K562 (cell line): ENCODE data around the gene SLC5A10. TPM values are rescaled to one million over a fixed set of nuclear protein-coding genes. Genes with fewer than 3 reads are reported as not detected.

Experiments
- ATAC-seq: fragments of 200-7000 bp; cut with Tn5 transposase; 3 replicates; pipeline ENCODE4 v1.9.1; 2020; ENCODE audit warnings: moderate library complexity
- BruUV-seq: library from RNA; stranded (reverse); fragments of 400-500 nt; replicated peaks from 2 replicates; lab custom pipeline; 2021; lab: Mats Ljungman, UMichigan
- CTCF ChIA-PET: fragments of 300-600 bp; formaldehyde crosslinking; extraction: SDS; loops from one replicate; lab custom pipeline; 2021; ENCODE audit warnings: low intra/inter-chr PET ratio; lab: Yijun Ruan, JAX
- POLR2A ChIA-PET: fragments of 300-600, 350-650 bp; sonication (Branson Sonifier 250); formaldehyde crosslinking; extraction: SDS; loops from one replicate; lab custom pipeline; 2021; ENCODE audit warnings: antibody characterized with exemption, inconsistent platforms; lab: Yijun Ruan, JAX
- DNase-seq, 4 experiments: peaks; one replicate each; pipeline versions ENCODE4 v3.0.0 to v3.0.0-alpha.2; 2011 to 2018; ENCODE audit warnings: low spot score in 3 of 4, mixed read lengths in 3 of 4; ENCODE audit errors: extremely low read depth in 1 of 4
- FAIRE-seq: peaks from 2 replicates; lab custom pipeline; 2011; peaks lifted over from hg19 to GRCh38; lab: Jason Lieb, UNC
- H2AFZ ChIP-seq: 2 replicates; pipeline ENCODE4 v1.6.0; 2011; ENCODE audit warnings: low read depth, low read length, control low read depth, inconsistent platforms
- H3K27ac ChIP-seq: fragments of 200-600 bp; 3 replicates; pipeline ENCODE4 v1.8.0; 2011; ENCODE audit warnings: low read depth, mild to moderate bottlenecking, control low read depth, inconsistent platforms, low read length, moderate library complexity, mixed read lengths; ENCODE audit errors: extremely low read depth
- H3K27me3 ChIP-seq, 2 experiments: fragments of 300-600 bp in 1 of 2; 2 replicates in 1 of 2; 3 replicates in 1 of 2; pipeline versions ENCODE4 v1.6.0 to v1.8.0; 2011; ENCODE audit warnings: inconsistent platforms in 2 of 2, low read length in 2 of 2, mild to moderate bottlenecking in 1 of 2, mixed read lengths in 1 of 2, moderate library complexity in 1 of 2; ENCODE audit not compliant: control insufficient read depth in 2 of 2, insufficient read depth in 2 of 2
- H3K36me3 ChIP-seq: fragments of 300-600 bp; 3 replicates; pipeline ENCODE4 v1.8.0; 2011; ENCODE audit warnings: mild to moderate bottlenecking, low read length, inconsistent platforms; ENCODE audit not compliant: control insufficient read depth, insufficient read depth
- H3K4me1 ChIP-seq, 2 experiments: fragments of 200-600 bp in 1 of 2; replicated peaks in 1 of 2; 2 replicates in 1 of 2; 3 replicates in 1 of 2; pipeline versions ENCODE4 v1.5.1 to v1.8.0; 2011; ENCODE audit warnings: inconsistent platforms in 2 of 2, low read length in 2 of 2, mild to moderate bottlenecking in 1 of 2, mixed read lengths in 1 of 2, moderate library complexity in 1 of 2; ENCODE audit not compliant: control insufficient read depth in 2 of 2, insufficient read depth in 2 of 2
- H3K4me2 ChIP-seq: 2 replicates; pipeline ENCODE4 v1.6.1; 2011; ENCODE audit warnings: low read length, control low read depth, inconsistent platforms, mixed read lengths; ENCODE audit not compliant: insufficient read depth
- H3K4me3 ChIP-seq: fragments of 200-600 bp; sonication (generic), shearing (Covaris generic); 2 replicates; pipeline ENCODE4 v1.5.1; 2016; ENCODE audit warnings: control low read depth, inconsistent platforms
- H3K79me2 ChIP-seq: fragments of 200-600 bp; 3 replicates; pipeline ENCODE4 v1.8.0; 2011; ENCODE audit warnings: low read length, inconsistent platforms; ENCODE audit not compliant: control insufficient read depth, insufficient read depth
- H3K9ac ChIP-seq, 2 experiments: 2 replicates each; pipeline versions ENCODE4 v1.6.0 to v1.6.1; 2011; ENCODE audit warnings: low read depth in 2 of 2, low read length in 2 of 2, control low read depth in 1 of 2, inconsistent platforms in 1 of 2, mild to moderate bottlenecking in 1 of 2, mixed read lengths in 1 of 2; ENCODE audit not compliant: insufficient read depth in 1 of 2
- H3K9me1 ChIP-seq: one replicate; pipeline ENCODE4 v1.6.0; 2011; ENCODE audit warnings: inconsistent platforms, mild to moderate bottlenecking, low read length, moderate library complexity; ENCODE audit not compliant: control insufficient read depth, insufficient read depth
- H3K9me3 ChIP-seq: replicated peaks from 2 replicates; pipeline ENCODE4 v1.5.1; 2011; ENCODE audit warnings: low read depth, low read length, inconsistent platforms; ENCODE audit not compliant: control insufficient read depth, insufficient read depth
- H4K20me1 ChIP-seq: replicated peaks from 2 replicates; pipeline ENCODE4 v1.6.1; 2011; ENCODE audit warnings: low read length, inconsistent platforms, mixed read lengths; ENCODE audit not compliant: control insufficient read depth, insufficient read depth
- EGR1 ChIP-seq: fragments of 450-650 bp; conservative IDR thresholded peaks from 2 replicates; pipeline ENCODE4 v1.6.1; 2017; ENCODE audit warnings: mild to moderate bottlenecking
- GATAD2B ChIP-seq: fragments of 450-650 bp; IDR thresholded peaks from 2 replicates; pipeline ENCODE4 v1.6.1; 2017; ENCODE audit warnings: mild to moderate bottlenecking, borderline replicate concordance
- HLTF ChIP-seq: fragments of 450-650 bp; IDR thresholded peaks from 2 replicates; pipeline ENCODE4 v1.6.1; 2016
- NCOA6 ChIP-seq: fragments of 450-650 bp; IDR thresholded peaks from 2 replicates; pipeline ENCODE4 v1.6.1; 2017; ENCODE audit warnings: mild to moderate bottlenecking
- NELFE ChIP-seq: IDR thresholded peaks from 2 replicates; pipeline ENCODE4 v1.6.1; 2011; ENCODE audit warnings: mild to moderate bottlenecking; ENCODE audit not compliant: insufficient read depth, insufficient read length
- OTX1 ChIP-seq: fragments of 450-650 bp; formaldehyde crosslinking; IDR thresholded peaks from 2 replicates; pipeline ENCODE4 v1.4.0; 2022; ENCODE audit warnings: mild to moderate bottlenecking
- POU5F1 ChIP-seq: fragments of 150-350 bp; IDR thresholded peaks from 2 replicates; pipeline ENCODE4 v1.6.1; 2014; ENCODE audit warnings: borderline replicate concordance, low read length, low read depth, mild to moderate bottlenecking; ENCODE audit not compliant: partially characterized antibody
- SOX6 ChIP-seq: fragments of 450-650 bp; IDR thresholded peaks from 2 replicates; pipeline ENCODE4 v1.6.1; 2014; ENCODE audit warnings: mild to moderate bottlenecking
- TEAD4 ChIP-seq, 2 experiments: sonication (generic) in 1 of 2; formaldehyde crosslinking in 1 of 2; IDR thresholded peaks; 2 replicates each; pipeline versions ENCODE4 v1.6.1 to v1.8.0; 2012 to 2022; ENCODE audit warnings: borderline replicate concordance in 1 of 2, inconsistent platforms in 1 of 2, low read length in 1 of 2, mild to moderate bottlenecking in 1 of 2, missing genetic modification reagents in 1 of 2
- THRB ChIP-seq: fragments of 450-650 bp; formaldehyde crosslinking; conservative IDR thresholded peaks from 2 replicates; pipeline ENCODE4 v1.4.0; 2022; ENCODE audit warnings: mild to moderate bottlenecking, missing genetic modification characterization
- UBTF ChIP-seq, 2 experiments: IDR thresholded peaks; 2 replicates each; pipeline ENCODE4 v1.6.1; 2012; ENCODE audit warnings: improper control_type of control experiment in 2 of 2, low read depth in 2 of 2, low read length in 2 of 2, borderline replicate concordance in 1 of 2
- ZBTB49 ChIP-seq: sonication (generic); formaldehyde crosslinking; IDR thresholded peaks from 2 replicates; pipeline ENCODE4 v1.8.0; 2022; ENCODE audit warnings: missing genetic modification reagents, mild to moderate bottlenecking, borderline replicate concordance
- WGBS: fragments of 100-300 bp; shearing (Covaris generic); methylation state at CpG from one replicate; pipeline ENCODE4 v1.1.6; 2016; ENCODE audit warnings: low coverage, mixed read lengths; ENCODE audit not compliant: insufficient coverage; ENCODE audit errors: missing lambda C conversion rate; 5-methylcytosine and 5-hydroxymethylcytosine counted together
- in situ Hi-C: fragments of 300-500 bp; cut with MboI; formaldehyde crosslinking; loops from 4 replicates; pipeline ENCODE4 v1.15.0; 2018; ENCODE audit warnings: inconsistent platforms, mixed read lengths
- intact Hi-C: fragments of 100-400 bp; cut with micrococcal nuclease; formaldehyde crosslinking; loops from 2 replicates; pipeline ENCODE4 v1.14.2; 2022
- polyA plus RNA-seq, 8 experiments: library from polyadenylated mRNA; depleted of rRNA in 4 of 8; stranded (reverse) in 5 of 8; unstranded in 3 of 8; fragments of >200 nt; fragmentation: Nextera tagmentation in 2 of 8; fragmentation: Illumina TruSeq in 1 of 8; extraction: Ambion mirVana in 2 of 8; extraction: Trizol in 1 of 8; gene quantifications; 2 replicates each; pipeline versions ENCODE4 v1.2.1 to v1.2.3, GENCODE V29; 2011 to 2014; ENCODE audit warnings: inconsistent platforms in 1 of 8, missing spikeins in 1 of 8
- total RNA-seq, 7 experiments: library from RNA; depleted of rRNA in 6 of 7; stranded (reverse); fragments of >200 nt in 6 of 7; fragmentation: Illumina TruSeq in 2 of 7; extraction: Trizol in 2 of 7; gene quantifications; 2 replicates each; pipeline versions ENCODE4 v1.2.1 to v1.2.3, GENCODE V29; 2011 to 2021; ENCODE audit warnings: low replicate concordance in 1 of 7
- TF ChIP-seq, protein P1 (sequence below): fragments of 450-650 bp; formaldehyde crosslinking; IDR thresholded peaks from 2 replicates; pipeline ENCODE4 v1.4.0; 2020; ENCODE audit warnings: mild to moderate bottlenecking, moderate library complexity

The SLC5A10 gene
- total and polyA plus RNA-seq, 9 of the 15 experiments (the other 6 are each of a cell fraction or from before 2014, with no cell fraction given), result 0.03 to 0.09 (median 0.03) TPM; not detected in 5

GRCh38 chr17:19009970-19010369, 58.0 kb downstream of the SLC5A10 start:
- in situ Hi-C loops (no loop called here), intact Hi-C loops (no loop called here)
- Histone ChIP-seq H2AFZ (no peak overlapping the region), H3K27me3 (no peaks in the 10 kb centered on the region), H3K27ac (no peak overlapping the region), H3K79me2 (no peaks in the 10 kb centered on the region), H3K36me3 (no peaks in the 10 kb centered on the region), H3K9me3 (no peaks in the 10 kb centered on the region), H3K9ac (0 out of 4 replicates have a peak overlapping the region, but pooled peaks of 1 of the 2 experiments have one; percentile 13), H3K4me3 (no peak overlapping the region), H3K4me2 (no peak overlapping the region), H3K4me1 (peaks cover 0 to 12% of the 10 kb centered on the region in 2 experiments; a peak in 3 of 5 replicates), H3K9me1 (no peaks in the 10 kb centered on the region), H4K20me1 (no peaks in the 10 kb centered on the region)
- POLR2A ChIA-PET, result interaction anchor here (1.0 kb wide), 1 partner anchor 12 kb away, joined by 5 read pairs; no protein-coding TSS in a partner anchor
- ATAC-seq (no peak), DNase-seq (no peak), FAIRE-seq (no peak)
- CTCF ChIA-PET, result no interaction called here
- no TSS peak for BruUV-seq
- WGBS, result 66% methylated on average over 12 of the region's 12 CpGs
- no peak for TF ChIP-seq THRB
- no peak for TF ChIP-seq ZBTB49 (CRISPR knock-in tag)
- no peak for TF ChIP-seq NCOA6
- TF ChIP-seq HLTF, result no peak
- TF ChIP-seq, protein P1, sequence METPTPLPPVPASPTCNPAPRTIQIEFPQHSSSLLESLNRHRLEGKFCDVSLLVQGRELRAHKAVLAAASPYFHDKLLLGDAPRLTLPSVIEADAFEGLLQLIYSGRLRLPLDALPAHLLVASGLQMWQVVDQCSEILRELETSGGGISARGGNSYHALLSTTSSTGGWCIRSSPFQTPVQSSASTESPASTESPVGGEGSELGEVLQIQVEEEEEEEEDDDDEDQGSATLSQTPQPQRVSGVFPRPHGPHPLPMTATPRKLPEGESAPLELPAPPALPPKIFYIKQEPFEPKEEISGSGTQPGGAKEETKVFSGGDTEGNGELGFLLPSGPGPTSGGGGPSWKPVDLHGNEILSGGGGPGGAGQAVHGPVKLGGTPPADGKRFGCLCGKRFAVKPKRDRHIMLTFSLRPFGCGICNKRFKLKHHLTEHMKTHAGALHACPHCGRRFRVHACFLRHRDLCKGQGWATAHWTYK, result no peak
- no peak for TF ChIP-seq POU5F1
- no peak for TF ChIP-seq NELFE
- no peak for TF ChIP-seq OTX1 (CRISPR knock-in tag)
- no peak for TF ChIP-seq GATAD2B
- no peak for TF ChIP-seq TEAD4 (IDR thresholded peaks at IDR 0.05; ENCODE audit: low read length)
- no peak for TF ChIP-seq TEAD4 (CRISPR knock-in tag; IDR thresholded peaks at IDR 0.05; ENCODE audit: borderline replicate concordance)
- no peak for TF ChIP-seq UBTF (IDR thresholded peaks at IDR 0.05; ENCODE audit: borderline replicate concordance in 1 of 2, low read depth in 2 of 2, low read length in 2 of 2)
- no peak for TF ChIP-seq EGR1
- no peak for TF ChIP-seq SOX6
